GM18502 (cell line): ENCODE results near the gene PPP1R13B.
A peak's percentile ranks its signal among the peaks of the same experiment; 100 is the strongest.
"Not testable (repeated sequence)": the region's sequence is repeated elsewhere in the genome, so short reads cannot be mapped to it uniquely, and the experiment has no call there.

Experiments used
- ATAC-seq: cut with Tn5 transposase; IDR thresholded peaks from one replicate; pipeline ENCODE4 v1.9.1; 2021; ENCODE audit warnings: mild to moderate bottlenecking; ENCODE audit not compliant: unreplicated experiment, poor library complexity

Gene PPP1R13B, protein sequence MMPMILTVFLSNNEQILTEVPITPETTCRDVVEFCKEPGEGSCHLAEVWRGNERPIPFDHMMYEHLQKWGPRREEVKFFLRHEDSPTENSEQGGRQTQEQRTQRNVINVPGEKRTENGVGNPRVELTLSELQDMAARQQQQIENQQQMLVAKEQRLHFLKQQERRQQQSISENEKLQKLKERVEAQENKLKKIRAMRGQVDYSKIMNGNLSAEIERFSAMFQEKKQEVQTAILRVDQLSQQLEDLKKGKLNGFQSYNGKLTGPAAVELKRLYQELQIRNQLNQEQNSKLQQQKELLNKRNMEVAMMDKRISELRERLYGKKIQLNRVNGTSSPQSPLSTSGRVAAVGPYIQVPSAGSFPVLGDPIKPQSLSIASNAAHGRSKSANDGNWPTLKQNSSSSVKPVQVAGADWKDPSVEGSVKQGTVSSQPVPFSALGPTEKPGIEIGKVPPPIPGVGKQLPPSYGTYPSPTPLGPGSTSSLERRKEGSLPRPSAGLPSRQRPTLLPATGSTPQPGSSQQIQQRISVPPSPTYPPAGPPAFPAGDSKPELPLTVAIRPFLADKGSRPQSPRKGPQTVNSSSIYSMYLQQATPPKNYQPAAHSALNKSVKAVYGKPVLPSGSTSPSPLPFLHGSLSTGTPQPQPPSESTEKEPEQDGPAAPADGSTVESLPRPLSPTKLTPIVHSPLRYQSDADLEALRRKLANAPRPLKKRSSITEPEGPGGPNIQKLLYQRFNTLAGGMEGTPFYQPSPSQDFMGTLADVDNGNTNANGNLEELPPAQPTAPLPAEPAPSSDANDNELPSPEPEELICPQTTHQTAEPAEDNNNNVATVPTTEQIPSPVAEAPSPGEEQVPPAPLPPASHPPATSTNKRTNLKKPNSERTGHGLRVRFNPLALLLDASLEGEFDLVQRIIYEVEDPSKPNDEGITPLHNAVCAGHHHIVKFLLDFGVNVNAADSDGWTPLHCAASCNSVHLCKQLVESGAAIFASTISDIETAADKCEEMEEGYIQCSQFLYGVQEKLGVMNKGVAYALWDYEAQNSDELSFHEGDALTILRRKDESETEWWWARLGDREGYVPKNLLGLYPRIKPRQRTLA

GRCh38 chr14:103847451-103848174, at the start of gene PPP1R13B:
Gene PPP1R13B, minus strand, starts transcription at chr14:103847575. Its CDS starts 268 bp downstream, at chr14:103847307.
- ATAC-seq: peak; percentile 90

- ATAC-seq: no peak
Measured at GRCh38 chr14:103896578-103896977, 49.2 kb upstream of the PPP1R13B start.

- no peak for ATAC-seq
Measured at GRCh38 chr14:103894723-103895059, 47.3 kb upstream of the PPP1R13B start.

- ATAC-seq: no peak
Measured at GRCh38 chr14:103894034-103894722, 46.8 kb upstream of the PPP1R13B start.

- ATAC-seq: no peak
Measured at GRCh38 chr14:103892247-103892646, 44.9 kb upstream of the PPP1R13B start.

GRCh38 chr14:103891667-103892215, 44.4 kb upstream of the PPP1R13B start:
- ATAC-seq: no peak

GRCh38 chr14:103890821-103891666, 43.7 kb upstream of the PPP1R13B start:
- no peak for ATAC-seq

- ATAC-seq: no peak
Measured at GRCh38 chr14:103890052-103890371, 42.6 kb upstream of the PPP1R13B start.

GRCh38 chr14:103889313-103890051, 42.1 kb upstream of the PPP1R13B start:
- no peak for ATAC-seq

DNA sequence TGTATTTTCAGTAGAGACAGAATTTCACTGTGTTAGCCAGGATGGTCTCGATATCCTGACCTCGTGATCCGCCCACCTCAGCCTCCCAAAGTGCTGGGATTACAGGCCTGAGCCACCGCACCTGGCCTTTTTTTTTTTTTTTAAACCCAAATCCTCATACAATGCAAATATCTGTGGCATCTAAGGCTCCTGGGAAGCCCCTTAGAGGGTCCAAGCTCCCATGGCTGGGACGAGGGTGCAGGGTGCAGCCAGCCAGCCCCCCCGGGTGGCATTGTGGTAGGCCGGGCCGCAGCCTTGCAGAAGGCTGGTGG, 41.6 kb upstream of the PPP1R13B start:
- not testable (repeated sequence) for ATAC-seq

- ATAC-seq: no peak
Measured at GRCh38 chr14:103887557-103888115, 40.3 kb upstream of the PPP1R13B start.

DNA sequence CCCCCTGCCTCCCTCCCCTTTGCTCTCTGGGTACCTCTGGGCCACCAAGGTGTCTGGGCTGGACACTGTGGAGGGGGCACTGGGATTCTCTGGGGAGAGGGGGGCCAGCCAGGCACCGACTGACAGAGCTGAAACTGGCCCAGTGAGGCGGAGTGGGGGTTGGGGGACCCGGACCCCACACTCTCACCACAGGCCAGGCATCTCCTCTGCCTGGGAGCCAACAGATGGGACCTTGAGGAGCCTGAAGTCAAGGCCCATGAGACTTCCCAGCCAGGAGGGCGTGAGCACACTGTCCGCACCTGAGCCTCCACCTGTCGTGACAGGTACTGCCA, 39.8 kb upstream of the PPP1R13B start:
- no peak for ATAC-seq

- ATAC-seq: no peak
Measured at GRCh38 chr14:103886304-103887169, 39.2 kb upstream of the PPP1R13B start.

- ATAC-seq: no peak
Measured at GRCh38 chr14:103885509-103885932, 38.1 kb upstream of the PPP1R13B start.

DNA sequence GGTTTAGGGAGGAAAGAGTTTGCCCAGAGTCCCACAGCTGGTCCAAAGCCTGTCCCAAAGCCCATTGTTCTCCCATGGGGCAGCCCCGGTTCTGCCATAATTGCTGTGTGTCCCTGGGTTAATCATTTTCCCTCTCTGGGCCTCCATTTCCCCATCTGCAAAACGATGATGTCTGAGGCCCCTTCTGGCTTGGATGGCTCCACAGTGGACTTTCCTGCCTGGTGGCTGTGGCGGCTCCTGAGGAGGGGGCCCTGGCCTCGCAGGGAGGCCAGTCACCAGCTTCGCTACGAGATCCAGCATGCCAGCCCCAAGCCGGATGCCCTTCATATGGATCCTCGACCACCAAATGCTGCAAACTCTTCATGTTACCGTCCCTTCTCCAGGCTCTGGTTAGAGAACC, 37.5 kb upstream of the PPP1R13B start:
- no peak for ATAC-seq

GRCh38 chr14:103883263-103883523, 35.8 kb upstream of the PPP1R13B start:
- ATAC-seq: no peak

DNA sequence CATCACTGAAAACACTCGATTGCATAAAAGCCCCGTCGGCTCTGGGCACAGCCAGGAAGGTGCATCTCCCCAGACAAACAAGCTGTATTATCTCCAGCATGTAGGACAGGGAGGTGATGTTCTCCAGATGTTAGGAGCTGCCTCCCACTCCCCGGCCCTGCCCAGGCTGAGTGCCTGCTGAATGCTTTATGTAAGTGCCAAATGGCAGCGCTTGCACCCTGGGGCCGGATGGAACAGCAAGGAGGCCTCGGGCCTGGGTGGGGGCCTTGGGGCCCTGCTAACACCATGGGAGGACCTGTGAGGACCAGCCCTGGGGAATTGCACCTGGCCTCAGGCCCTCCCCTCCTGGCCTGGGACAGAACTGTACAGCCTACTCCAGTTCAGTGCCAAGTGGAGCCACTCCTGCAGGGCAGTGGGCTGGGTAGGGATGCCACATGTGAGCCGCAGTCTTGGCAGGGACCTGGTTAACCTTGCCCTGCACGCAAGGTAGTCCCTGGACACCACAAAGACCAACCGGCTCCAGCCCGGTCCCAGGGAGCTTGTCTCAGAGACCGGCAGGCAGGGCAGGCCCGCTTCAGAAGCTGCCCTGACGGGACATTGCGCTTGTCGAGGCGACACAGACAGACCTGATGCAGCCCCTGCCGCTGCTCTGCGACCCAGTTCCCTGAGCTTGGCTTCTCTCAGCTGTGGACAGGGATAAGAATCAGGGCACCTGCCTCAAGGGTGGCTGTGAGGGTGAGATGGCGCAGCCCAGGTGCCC, 35.3 kb upstream of the PPP1R13B start:
- no peak for ATAC-seq
